ENCODE measurements around the gene KRT3. TPM values are rescaled to one million over a fixed set of nuclear protein-coding genes. Genes with fewer than 3 reads are reported as not detected.

KRT3 gene
- total and polyA plus RNA-seq, 9 of the 15 experiments (the other 6 are each of a cell fraction or from before 2014, with no cell fraction given), result not detected

DNA sequence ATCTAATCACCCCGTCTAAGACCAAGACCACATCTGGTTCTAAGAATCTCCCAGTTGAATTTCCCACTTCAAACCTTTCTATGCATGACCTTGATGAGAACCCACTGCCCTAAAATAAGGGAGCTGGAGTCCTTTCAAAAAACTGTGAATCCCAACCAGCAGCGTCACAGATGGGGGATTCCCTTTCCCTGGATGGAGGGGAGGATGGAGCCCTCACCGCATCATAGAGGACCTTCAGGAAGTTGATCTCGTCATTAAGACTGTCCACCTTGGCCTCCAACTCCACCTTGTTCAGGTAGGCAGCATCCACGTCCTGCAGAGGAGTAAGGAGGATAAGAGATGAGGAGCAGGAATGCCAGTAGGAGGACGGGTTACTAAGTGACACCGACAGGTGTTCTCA is 13.2 kb upstream of the KRT3 start:
- BruUV-seq (replicated peaks), result no TSS peak
- POLR2A ChIA-PET, result no interaction called here
- 5% methylated on average over 7 of the region's 7 CpGs for WGBS (ENCODE audit: insufficient coverage, low coverage, missing lambda C conversion rate)
- Histone ChIP-seq H3K27ac (ENCODE audit: extremely low read depth, low read depth, low read length) (no peak overlapping the region), H3K27me3 (ENCODE audit: control insufficient read depth in 2 of 2, insufficient read depth in 2 of 2, low read length in 2 of 2) (peaks cover 31 to 64% of the 10 kb centered on the region in 2 experiments), H4K20me1 (replicated peaks; ENCODE audit: control insufficient read depth, insufficient read depth, low read length) (peaks cover 4% of the 10 kb centered on the region; the same call in 1 of the 2 replicates), H3K4me3 (no peak overlapping the region), H3K9me1 (ENCODE audit: control insufficient read depth, insufficient read depth, low read length) (no peaks in the 10 kb centered on the region), H3K4me1 (replicated peaks in 1 of 2; ENCODE audit: control insufficient read depth in 2 of 2, insufficient read depth in 2 of 2, low read length in 2 of 2) (no peaks in the 10 kb centered on the region; a peak in 2 of 5 replicates), H2AFZ (ENCODE audit: low read depth, low read length) (no peak overlapping the region), H3K79me2 (ENCODE audit: control insufficient read depth, insufficient read depth, low read length) (no peaks in the 10 kb centered on the region), H3K36me3 (ENCODE audit: control insufficient read depth, insufficient read depth, low read length) (no peaks in the 10 kb centered on the region), H3K9me3 (replicated peaks; ENCODE audit: control insufficient read depth, insufficient read depth, low read depth, low read length) (no peaks in the 10 kb centered on the region), H3K4me2 (ENCODE audit: insufficient read depth, low read length) (no peak overlapping the region), H3K9ac (ENCODE audit: insufficient read depth in 1 of 2, low read depth in 2 of 2, low read length in 2 of 2) (no peak overlapping the region)
- DNase-seq (ENCODE audit: extremely low read depth in 1 of 4, low spot score in 3 of 4), result no peak
- in situ Hi-C loops (cut with MboI), result no loop called here
- ATAC-seq, result no peak
- intact Hi-C loops (cut with micrococcal nuclease), result no loop called here
- CTCF ChIA-PET (ENCODE audit: low intra/inter-chr PET ratio), result no interaction called here
- FAIRE-seq, result no peak
- TF ChIP-seq, protein P1, sequence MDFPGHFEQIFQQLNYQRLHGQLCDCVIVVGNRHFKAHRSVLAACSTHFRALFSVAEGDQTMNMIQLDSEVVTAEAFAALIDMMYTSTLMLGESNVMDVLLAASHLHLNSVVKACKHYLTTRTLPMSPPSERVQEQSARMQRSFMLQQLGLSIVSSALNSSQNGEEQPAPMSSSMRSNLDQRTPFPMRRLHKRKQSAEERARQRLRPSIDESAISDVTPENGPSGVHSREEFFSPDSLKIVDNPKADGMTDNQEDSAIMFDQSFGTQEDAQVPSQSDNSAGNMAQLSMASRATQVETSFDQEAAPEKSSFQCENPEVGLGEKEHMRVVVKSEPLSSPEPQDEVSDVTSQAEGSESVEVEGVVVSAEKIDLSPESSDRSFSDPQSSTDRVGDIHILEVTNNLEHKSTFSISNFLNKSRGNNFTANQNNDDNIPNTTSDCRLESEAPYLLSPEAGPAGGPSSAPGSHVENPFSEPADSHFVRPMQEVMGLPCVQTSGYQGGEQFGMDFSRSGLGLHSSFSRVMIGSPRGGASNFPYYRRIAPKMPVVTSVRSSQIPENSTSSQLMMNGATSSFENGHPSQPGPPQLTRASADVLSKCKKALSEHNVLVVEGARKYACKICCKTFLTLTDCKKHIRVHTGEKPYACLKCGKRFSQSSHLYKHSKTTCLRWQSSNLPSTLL (IDR thresholded peaks at IDR 0.05), result no peak
- TF ChIP-seq ARNT (IDR thresholded peaks at IDR 0.05), result no peak
- TF ChIP-seq, protein P2, sequence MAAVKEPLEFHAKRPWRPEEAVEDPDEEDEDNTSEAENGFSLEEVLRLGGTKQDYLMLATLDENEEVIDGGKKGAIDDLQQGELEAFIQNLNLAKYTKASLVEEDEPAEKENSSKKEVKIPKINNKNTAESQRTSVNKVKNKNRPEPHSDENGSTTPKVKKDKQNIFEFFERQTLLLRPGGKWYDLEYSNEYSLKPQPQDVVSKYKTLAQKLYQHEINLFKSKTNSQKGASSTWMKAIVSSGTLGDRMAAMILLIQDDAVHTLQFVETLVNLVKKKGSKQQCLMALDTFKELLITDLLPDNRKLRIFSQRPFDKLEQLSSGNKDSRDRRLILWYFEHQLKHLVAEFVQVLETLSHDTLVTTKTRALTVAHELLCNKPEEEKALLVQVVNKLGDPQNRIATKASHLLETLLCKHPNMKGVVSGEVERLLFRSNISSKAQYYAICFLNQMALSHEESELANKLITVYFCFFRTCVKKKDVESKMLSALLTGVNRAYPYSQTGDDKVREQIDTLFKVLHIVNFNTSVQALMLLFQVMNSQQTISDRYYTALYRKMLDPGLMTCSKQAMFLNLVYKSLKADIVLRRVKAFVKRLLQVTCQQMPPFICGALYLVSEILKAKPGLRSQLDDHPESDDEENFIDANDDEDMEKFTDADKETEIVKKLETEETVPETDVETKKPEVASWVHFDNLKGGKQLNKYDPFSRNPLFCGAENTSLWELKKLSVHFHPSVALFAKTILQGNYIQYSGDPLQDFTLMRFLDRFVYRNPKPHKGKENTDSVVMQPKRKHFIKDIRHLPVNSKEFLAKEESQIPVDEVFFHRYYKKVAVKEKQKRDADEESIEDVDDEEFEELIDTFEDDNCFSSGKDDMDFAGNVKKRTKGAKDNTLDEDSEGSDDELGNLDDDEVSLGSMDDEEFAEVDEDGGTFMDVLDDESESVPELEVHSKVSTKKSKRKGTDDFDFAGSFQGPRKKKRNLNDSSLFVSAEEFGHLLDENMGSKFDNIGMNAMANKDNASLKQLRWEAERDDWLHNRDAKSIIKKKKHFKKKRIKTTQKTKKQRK (IDR thresholded peaks at IDR 0.05; ENCODE audit: borderline replicate concordance, low read depth, low read length), result no peak
- TF ChIP-seq ZBTB11 (CRISPR knock-in tag; IDR thresholded peaks at IDR 0.05), result no peak
- no peak for TF ChIP-seq MEF2A (IDR thresholded peaks at IDR 0.05; ENCODE audit: control insufficient read depth, low read depth, low read length)
- no peak for TF ChIP-seq CBFB (CRISPR knock-in tag; IDR thresholded peaks at IDR 0.05)
- TF ChIP-seq, protein P3, sequence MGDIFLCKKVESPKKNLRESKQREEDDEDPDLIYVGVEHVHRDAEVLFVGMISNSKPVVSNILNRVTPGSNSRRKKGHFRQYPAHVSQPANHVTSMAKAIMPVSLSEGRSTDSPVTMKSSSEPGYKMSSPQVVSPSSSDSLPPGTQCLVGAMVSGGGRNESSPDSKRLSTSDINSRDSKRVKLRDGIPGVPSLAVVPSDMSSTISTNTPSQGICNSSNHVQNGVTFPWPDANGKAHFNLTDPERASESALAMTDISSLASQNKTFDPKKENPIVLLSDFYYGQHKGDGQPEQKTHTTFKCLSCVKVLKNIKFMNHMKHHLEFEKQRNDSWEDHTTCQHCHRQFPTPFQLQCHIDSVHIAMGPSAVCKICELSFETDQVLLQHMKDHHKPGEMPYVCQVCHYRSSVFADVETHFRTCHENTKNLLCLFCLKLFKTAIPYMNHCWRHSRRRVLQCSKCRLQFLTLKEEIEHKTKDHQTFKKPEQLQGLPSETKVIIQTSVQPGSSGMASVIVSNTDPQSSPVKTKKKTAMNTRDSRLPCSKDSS (IDR thresholded peaks at IDR 0.05; ENCODE audit: low read depth, partially characterized antibody), result no peak
- no peak for TF ChIP-seq BRCA1 (IDR thresholded peaks at IDR 0.05)
- TF ChIP-seq BRCA1 (CRISPR knock-in tag; IDR thresholded peaks at IDR 0.05), result no peak
- no peak for TF ChIP-seq LEF1 (IDR thresholded peaks at IDR 0.05)
- no peak for TF ChIP-seq CCAR2 (IDR thresholded peaks at IDR 0.05; ENCODE audit: low read depth, low read length)
- TF ChIP-seq ARID1B (IDR thresholded peaks at IDR 0.05), result no peak
- no peak for TF ChIP-seq ZNF764 (CRISPR knock-in tag; IDR thresholded peaks at IDR 0.05; ENCODE audit: low read depth)
